WERI-Rb-1 (cell line): ENCODE measurements around the gene LCMT1.

Source experiments
- DNase-seq: peaks from one replicate; pipeline ENCODE4 v3.0.0-alpha.2; 2020
- H3K27ac ChIP-seq: fragments of 250-450 bp; sonication (Bioruptor Pico); 2 replicates; pipeline ENCODE4 v1.5.1; 2020; ENCODE audit warnings: mild to moderate bottlenecking, moderate library complexity
- H3K27me3 ChIP-seq: fragments of 250-450 bp; sonication (Bioruptor Pico); 2 replicates; pipeline ENCODE4 v1.5.1; 2021; ENCODE audit warnings: mild to moderate bottlenecking, low read depth, moderate library complexity; ENCODE audit not compliant: insufficient read depth, severe bottlenecking
- H3K36me3 ChIP-seq: fragments of 250-450 bp; sonication (Bioruptor Pico); 2 replicates; pipeline ENCODE4 v1.5.1; 2020; ENCODE audit warnings: mild to moderate bottlenecking, moderate library complexity
- H3K4me3 ChIP-seq: 2 replicates; pipeline ENCODE4 v1.5.1; 2011; ENCODE audit warnings: low read depth, mild to moderate bottlenecking, control low read depth, low read length
- H3K9me3 ChIP-seq: fragments of 250-450 bp; sonication (Bioruptor Pico); 2 replicates; pipeline ENCODE4 v1.5.1; 2021; ENCODE audit warnings: mild to moderate bottlenecking, moderate library complexity; ENCODE audit not compliant: severe bottlenecking
- TF ChIP-seq, protein P1 (sequence below): IDR thresholded peaks from 2 replicates; pipeline ENCODE4 v1.5.1; 2011; ENCODE audit warnings: low read depth, mild to moderate bottlenecking, control low read depth, inconsistent platforms, low read length

LCMT1 gene

DNA sequence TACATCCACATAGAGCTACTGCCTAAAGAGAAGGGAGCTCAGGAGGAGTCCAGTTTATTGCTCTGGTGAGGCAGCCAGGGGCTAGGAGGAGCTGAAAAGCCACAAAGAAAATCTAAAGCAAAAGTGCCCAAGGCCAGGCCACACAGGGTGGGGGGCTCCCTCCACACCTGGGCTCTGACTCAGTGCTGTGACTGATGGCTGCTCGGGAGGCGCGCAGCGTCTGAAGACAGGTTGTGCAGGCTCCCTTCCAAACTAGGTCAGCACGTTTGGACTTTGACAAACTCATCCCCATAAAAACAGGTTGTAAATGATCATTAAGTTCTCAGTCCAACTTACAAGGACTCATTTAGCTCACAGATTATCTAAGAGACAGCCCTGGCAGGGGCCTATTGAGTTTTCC lies 22.2 kb upstream of the LCMT1 start:
- no peak for DNase-seq
- TF ChIP-seq, protein P1, sequence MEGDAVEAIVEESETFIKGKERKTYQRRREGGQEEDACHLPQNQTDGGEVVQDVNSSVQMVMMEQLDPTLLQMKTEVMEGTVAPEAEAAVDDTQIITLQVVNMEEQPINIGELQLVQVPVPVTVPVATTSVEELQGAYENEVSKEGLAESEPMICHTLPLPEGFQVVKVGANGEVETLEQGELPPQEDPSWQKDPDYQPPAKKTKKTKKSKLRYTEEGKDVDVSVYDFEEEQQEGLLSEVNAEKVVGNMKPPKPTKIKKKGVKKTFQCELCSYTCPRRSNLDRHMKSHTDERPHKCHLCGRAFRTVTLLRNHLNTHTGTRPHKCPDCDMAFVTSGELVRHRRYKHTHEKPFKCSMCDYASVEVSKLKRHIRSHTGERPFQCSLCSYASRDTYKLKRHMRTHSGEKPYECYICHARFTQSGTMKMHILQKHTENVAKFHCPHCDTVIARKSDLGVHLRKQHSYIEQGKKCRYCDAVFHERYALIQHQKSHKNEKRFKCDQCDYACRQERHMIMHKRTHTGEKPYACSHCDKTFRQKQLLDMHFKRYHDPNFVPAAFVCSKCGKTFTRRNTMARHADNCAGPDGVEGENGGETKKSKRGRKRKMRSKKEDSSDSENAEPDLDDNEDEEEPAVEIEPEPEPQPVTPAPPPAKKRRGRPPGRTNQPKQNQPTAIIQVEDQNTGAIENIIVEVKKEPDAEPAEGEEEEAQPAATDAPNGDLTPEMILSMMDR: no peak
- H3K27me3 ChIP-seq: peaks cover 4% of the 10 kb centered on the region
- no peak overlapping the region for H3K4me3 ChIP-seq
- H3K36me3 ChIP-seq: no peaks in the 10 kb centered on the region
- H3K27ac ChIP-seq: no peak overlapping the region
- no peaks in the 10 kb centered on the region for H3K9me3 ChIP-seq

DNA sequence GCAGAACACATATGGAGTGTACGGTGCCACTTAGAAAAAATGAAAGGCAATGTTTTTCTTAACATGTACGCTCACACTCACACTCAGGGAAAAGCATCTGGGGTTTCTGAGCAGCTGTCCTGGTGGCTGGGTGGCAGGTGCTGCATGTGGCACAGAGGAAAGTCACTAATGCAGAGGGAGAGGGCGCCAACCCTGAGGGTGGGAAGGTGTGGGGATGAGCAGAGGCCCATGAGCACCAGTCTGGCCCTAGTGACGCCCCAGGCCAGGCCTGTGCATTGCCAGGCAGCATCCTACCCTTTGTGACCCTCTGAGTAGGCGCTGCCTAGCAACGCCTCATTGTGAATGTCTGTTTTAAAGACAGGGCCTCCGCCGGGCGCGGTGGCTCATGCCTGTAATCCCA lies 19.1 kb upstream of the LCMT1 start:
- TF ChIP-seq, protein P1: no peak
- H3K36me3 ChIP-seq: no peaks in the 10 kb centered on the region
- H3K4me3 ChIP-seq: no peak overlapping the region
- DNase-seq: no peak
- H3K9me3 ChIP-seq: no peaks in the 10 kb centered on the region
- H3K27me3 ChIP-seq: peaks cover 26% of the 10 kb centered on the region
- H3K27ac ChIP-seq: no peak overlapping the region

DNA sequence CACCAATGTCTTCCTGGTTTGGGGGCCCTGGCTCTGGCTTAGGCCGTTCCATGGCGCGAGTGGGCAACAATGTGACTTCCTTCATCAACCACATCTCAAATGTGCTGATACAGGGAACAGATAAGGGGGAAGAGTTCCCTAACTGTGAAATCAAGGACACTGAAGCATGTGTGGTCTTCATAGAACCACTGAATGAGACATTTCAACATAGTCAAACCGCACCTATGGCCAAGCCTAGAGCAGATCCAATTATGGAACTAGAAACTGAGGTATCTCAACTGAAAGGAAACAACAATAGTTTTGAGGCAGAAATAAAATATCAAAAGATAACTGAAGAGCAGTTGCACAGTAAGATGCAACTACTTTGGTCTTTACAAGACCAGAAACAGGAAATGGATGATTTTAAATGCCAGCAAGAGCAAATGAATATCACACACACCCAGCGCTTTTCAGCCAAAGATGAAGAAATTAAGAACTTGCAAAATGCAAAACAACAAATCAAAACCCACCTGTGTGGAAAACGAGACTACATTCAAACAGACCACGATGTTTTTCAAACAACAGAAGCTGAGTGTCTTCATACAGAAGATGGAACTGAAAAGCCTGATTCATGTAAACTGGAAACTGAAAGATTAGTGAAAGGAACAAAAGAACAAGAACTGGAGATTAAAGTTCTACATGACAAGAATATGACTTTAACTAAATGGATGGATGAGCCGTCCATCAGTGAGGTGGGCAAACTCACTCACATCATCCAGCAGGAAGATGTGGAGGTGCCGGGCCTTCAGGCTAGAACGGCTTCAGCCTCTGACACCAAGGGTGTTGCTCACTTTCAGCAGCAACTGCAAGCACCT lies 18.1 kb upstream of the LCMT1 start:
- Histone ChIP-seq H3K36me3 (no peaks in the 10 kb centered on the region), H3K4me3 (no peak overlapping the region), H3K27me3 (peaks cover 26% of the 10 kb centered on the region), H3K27ac (no peak overlapping the region), H3K9me3 (no peaks in the 10 kb centered on the region)
- TF ChIP-seq, protein P1: no peak
- no peak for DNase-seq

DNA sequence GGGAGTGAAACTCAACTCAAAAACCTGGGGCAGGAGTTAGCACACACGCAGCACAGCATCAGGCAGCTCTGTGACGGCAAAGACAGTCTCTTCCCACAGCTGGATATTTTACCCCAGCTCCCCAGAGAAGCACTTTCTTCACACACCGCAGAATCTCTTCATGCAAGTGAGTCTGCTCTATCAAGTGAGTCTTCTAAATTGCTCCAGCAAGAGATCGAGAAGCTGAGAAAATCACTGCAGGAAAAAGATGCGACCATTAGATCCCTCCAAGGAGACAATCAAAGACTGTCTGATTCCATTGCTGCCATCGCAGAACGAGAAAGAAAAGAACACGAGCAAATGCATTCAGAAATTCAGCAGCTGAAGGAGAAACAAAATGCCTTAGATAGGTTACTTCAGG lies 16.9 kb upstream of the LCMT1 start:
- no peak overlapping the region for H3K27ac ChIP-seq
- H3K36me3 ChIP-seq: no peaks in the 10 kb centered on the region
- no peak overlapping the region for H3K4me3 ChIP-seq
- DNase-seq: no peak
- no peaks in the 10 kb centered on the region for H3K9me3 ChIP-seq
- H3K27me3 ChIP-seq: peaks cover 26% of the 10 kb centered on the region
- TF ChIP-seq, protein P1: no peak

DNA sequence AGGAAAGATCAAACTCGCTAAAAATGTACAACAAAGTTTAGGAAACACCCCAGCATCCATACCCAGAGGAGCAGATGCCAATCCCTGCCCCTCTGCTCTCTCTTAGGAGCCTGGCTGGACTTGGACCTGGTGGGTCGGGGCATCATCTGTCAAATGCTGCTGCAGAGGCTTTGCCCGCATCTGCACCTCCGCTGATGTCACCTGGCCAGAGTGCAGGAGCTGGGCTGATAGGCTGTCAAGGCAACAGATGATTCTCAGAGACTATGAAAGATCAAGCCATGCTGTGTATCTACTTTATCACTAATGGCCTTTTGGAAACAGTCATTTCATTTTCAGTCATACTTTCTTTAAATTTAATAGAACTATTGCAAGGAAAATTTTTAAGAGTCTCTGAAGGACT lies 15.9 kb upstream of the LCMT1 start:
- H3K27ac ChIP-seq: no peak overlapping the region
- TF ChIP-seq, protein P1: no peak
- H3K27me3 ChIP-seq: peaks cover 26% of the 10 kb centered on the region
- no peak overlapping the region for H3K4me3 ChIP-seq
- no peak for DNase-seq
- no peaks in the 10 kb centered on the region for H3K9me3 ChIP-seq
- H3K36me3 ChIP-seq: no peaks in the 10 kb centered on the region
